Hepatocyte (in vitro differentiated cells): Measurements from ENCODE around the gene KIAA1671. TPM values are rescaled to one million over a fixed set of nuclear protein-coding genes. Genes with fewer than 3 reads are reported as not detected.
A peak's percentile ranks its signal among the peaks of the same experiment; 100 is the strongest.

Experiments used
- DNase-seq: peaks from one replicate; pipeline ENCODE4 v3.0.0-alpha.2; 2016; ENCODE audit warnings: low spot score
- H2AFZ ChIP-seq: fragments of 200-600 bp; sonication (generic); 2 replicates; pipeline ENCODE4 v1.6.0; 2016; ENCODE audit warnings: antibody characterized with exemption, mild to moderate bottlenecking
- H3K27ac ChIP-seq: fragments of 200-600 bp; sonication (generic); 2 replicates; pipeline ENCODE4 v1.5.1; 2016; ENCODE audit warnings: mild to moderate bottlenecking
- H3K27me3 ChIP-seq: fragments of 200-600 bp; sonication (generic); 2 replicates; pipeline ENCODE4 v1.6.1; 2016
- H3K36me3 ChIP-seq: fragments of 200-600 bp; sonication (generic); replicated peaks from 2 replicates; pipeline ENCODE4 v1.5.1; 2016; ENCODE audit warnings: low read depth; ENCODE audit not compliant: insufficient read depth
- H3K4me1 ChIP-seq: fragments of 200-600 bp; sonication (generic); 2 replicates; pipeline ENCODE4 v1.5.1; 2016; ENCODE audit warnings: mild to moderate bottlenecking, moderate library complexity; ENCODE audit not compliant: insufficient read depth
- H3K4me2 ChIP-seq: fragments of 200-600 bp; sonication (generic); 2 replicates; pipeline ENCODE4 v1.6.0; 2016
- H3K4me3 ChIP-seq: fragments of 200-600 bp; sonication (generic); 2 replicates; pipeline ENCODE4 v1.5.1; 2016; ENCODE audit warnings: mild to moderate bottlenecking
- H3K79me2 ChIP-seq: fragments of 200-600 bp; sonication (generic); 2 replicates; pipeline ENCODE4 v1.6.0; 2017; ENCODE audit warnings: mild to moderate bottlenecking
- H3K9me2 ChIP-seq: fragments of 200-600 bp; sonication (generic); replicated peaks from 2 replicates; pipeline ENCODE4 v1.6.0; 2017; ENCODE audit warnings: mild to moderate bottlenecking; ENCODE audit not compliant: insufficient read depth
- H3K9me3 ChIP-seq: fragments of 200-600 bp; sonication (generic); 2 replicates; pipeline ENCODE4 v1.5.1; 2016; ENCODE audit warnings: low read depth, mild to moderate bottlenecking
- H4K20me1 ChIP-seq: fragments of 200-600 bp; sonication (generic); 2 replicates; pipeline ENCODE4 v1.6.0; 2016; ENCODE audit warnings: mild to moderate bottlenecking; ENCODE audit not compliant: insufficient read depth, poor library complexity, severe bottlenecking
- EZH2 ChIP-seq: fragments of 200-600 bp; sonication (generic); IDR thresholded peaks from 2 replicates; pipeline ENCODE4 v1.6.1; 2016; ENCODE audit warnings: antibody characterized with exemption, mild to moderate bottlenecking, borderline replicate concordance
- EZH2phosphoT487 ChIP-seq: fragments of 200-600 bp; sonication (generic); IDR thresholded peaks from one replicate; pipeline ENCODE4 v1.6.1; 2018; ENCODE audit warnings: antibody characterized with exemption, mild to moderate bottlenecking, low read depth, moderate library complexity; ENCODE audit not compliant: unreplicated experiment, severe bottlenecking
- WGBS: methylation state at CpG from one replicate; pipeline ENCODE4 v1.1.6; 2016; ENCODE audit warnings: low lambda C conversion rate; ENCODE audit errors: missing lambda C conversion rate; 5-methylcytosine and 5-hydroxymethylcytosine counted together
- polyA plus RNA-seq: library from polyadenylated mRNA; unstranded; fragments of >200 nt; fragmentation: Nextera tagmentation; extraction: Ambion mirVana; gene quantifications from 2 replicates; pipeline ENCODE4 v1.2.1, GENCODE V29; 2016
- total RNA-seq: library from RNA; depleted of rRNA; stranded (reverse); fragments of >200 nt; gene quantifications from 2 replicates; pipeline ENCODE4 v1.2.3, GENCODE V29; 2014
- TF ChIP-seq, protein P1 (sequence below): fragments of 200-600 bp; sonication (generic); IDR thresholded peaks from 2 replicates; pipeline ENCODE4 v1.5.1; 2016; ENCODE audit warnings: antibody characterized with exemption, mild to moderate bottlenecking; ENCODE audit not compliant: poor library complexity

Gene KIAA1671
- total and polyA plus RNA-seq, 2 experiments from 2014 or later: 8.1 to 26.5 TPM

DNA sequence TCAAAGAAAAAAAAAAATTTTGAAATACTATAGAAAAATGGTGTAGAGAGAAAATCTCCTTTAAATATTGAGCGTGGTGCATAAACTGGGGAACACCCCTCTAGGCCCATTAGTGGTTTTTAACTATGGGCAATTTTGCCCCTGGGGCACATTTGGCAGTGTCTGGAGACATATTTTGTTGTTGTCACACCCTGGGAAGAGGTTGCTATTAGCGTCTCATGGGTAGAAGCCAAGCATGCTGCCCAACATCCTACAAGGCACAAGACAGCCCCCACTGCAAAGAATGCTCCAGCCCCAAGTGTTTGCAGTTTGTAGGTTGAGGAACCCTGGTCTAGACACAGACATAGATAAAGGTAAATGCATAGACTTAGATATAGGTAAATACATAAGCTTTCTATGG is 92.6 kb downstream of the KIAA1671 start:
- Histone ChIP-seq H3K27me3 (no peaks in the 10 kb centered on the region), H3K4me1 (no peaks in the 10 kb centered on the region), H3K9me2 (no peaks in the 10 kb centered on the region), H3K4me2 (no peak overlapping the region), H2AFZ (no peak overlapping the region), H3K9me3 (no peaks in the 10 kb centered on the region), H3K36me3 (no peaks in the 10 kb centered on the region), H3K79me2 (no peaks in the 10 kb centered on the region), H4K20me1 (no peaks in the 10 kb centered on the region), H3K27ac (no peak overlapping the region), H3K4me3 (no peak overlapping the region)
- DNase-seq: no peak
- no peak for TF ChIP-seq EZH2
- TF ChIP-seq EZH2phosphoT487: no peak
- TF ChIP-seq, protein P1, sequence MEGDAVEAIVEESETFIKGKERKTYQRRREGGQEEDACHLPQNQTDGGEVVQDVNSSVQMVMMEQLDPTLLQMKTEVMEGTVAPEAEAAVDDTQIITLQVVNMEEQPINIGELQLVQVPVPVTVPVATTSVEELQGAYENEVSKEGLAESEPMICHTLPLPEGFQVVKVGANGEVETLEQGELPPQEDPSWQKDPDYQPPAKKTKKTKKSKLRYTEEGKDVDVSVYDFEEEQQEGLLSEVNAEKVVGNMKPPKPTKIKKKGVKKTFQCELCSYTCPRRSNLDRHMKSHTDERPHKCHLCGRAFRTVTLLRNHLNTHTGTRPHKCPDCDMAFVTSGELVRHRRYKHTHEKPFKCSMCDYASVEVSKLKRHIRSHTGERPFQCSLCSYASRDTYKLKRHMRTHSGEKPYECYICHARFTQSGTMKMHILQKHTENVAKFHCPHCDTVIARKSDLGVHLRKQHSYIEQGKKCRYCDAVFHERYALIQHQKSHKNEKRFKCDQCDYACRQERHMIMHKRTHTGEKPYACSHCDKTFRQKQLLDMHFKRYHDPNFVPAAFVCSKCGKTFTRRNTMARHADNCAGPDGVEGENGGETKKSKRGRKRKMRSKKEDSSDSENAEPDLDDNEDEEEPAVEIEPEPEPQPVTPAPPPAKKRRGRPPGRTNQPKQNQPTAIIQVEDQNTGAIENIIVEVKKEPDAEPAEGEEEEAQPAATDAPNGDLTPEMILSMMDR: no peak
- WGBS: 78% methylated on average over 2 of the region's 2 CpGs

DNA sequence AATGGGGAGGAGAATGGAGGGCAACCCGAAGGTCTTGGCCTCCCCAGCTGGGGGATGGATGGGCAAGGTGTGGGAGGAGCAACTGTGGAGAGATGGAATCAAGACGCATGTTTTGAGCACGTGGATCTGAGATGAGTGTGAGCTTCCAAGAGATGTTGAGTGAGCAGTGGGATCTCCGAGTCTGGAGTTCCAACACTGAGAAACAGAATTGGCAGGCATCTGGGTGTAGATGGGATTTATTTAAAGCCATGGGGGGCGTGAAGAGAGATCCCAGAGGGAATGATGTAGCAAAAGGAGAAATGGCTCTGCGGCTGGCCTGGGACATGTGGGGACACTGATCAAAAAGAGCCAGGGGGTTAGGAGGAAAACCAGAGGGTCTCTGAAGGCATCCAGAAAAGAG is 95.6 kb downstream of the KIAA1671 start:
- H3K9me2 ChIP-seq: no peaks in the 10 kb centered on the region
- H3K36me3 ChIP-seq: no peaks in the 10 kb centered on the region
- 80% methylated on average over 6 of the region's 6 CpGs for WGBS
- no peak for DNase-seq
- H3K27ac ChIP-seq: no peak overlapping the region
- no peak overlapping the region for H2AFZ ChIP-seq
- H4K20me1 ChIP-seq: no peaks in the 10 kb centered on the region
- H3K4me1 ChIP-seq: peaks cover 18% of the 10 kb centered on the region
- TF ChIP-seq EZH2phosphoT487 (no peak), EZH2 (no peak)
- TF ChIP-seq, protein P1: no peak
- no peaks in the 10 kb centered on the region for H3K27me3 ChIP-seq
- no peaks in the 10 kb centered on the region for H3K79me2 ChIP-seq
- H3K9me3 ChIP-seq: no peaks in the 10 kb centered on the region
- H3K4me2 ChIP-seq: no peak overlapping the region
- H3K4me3 ChIP-seq: no peak overlapping the region

DNA sequence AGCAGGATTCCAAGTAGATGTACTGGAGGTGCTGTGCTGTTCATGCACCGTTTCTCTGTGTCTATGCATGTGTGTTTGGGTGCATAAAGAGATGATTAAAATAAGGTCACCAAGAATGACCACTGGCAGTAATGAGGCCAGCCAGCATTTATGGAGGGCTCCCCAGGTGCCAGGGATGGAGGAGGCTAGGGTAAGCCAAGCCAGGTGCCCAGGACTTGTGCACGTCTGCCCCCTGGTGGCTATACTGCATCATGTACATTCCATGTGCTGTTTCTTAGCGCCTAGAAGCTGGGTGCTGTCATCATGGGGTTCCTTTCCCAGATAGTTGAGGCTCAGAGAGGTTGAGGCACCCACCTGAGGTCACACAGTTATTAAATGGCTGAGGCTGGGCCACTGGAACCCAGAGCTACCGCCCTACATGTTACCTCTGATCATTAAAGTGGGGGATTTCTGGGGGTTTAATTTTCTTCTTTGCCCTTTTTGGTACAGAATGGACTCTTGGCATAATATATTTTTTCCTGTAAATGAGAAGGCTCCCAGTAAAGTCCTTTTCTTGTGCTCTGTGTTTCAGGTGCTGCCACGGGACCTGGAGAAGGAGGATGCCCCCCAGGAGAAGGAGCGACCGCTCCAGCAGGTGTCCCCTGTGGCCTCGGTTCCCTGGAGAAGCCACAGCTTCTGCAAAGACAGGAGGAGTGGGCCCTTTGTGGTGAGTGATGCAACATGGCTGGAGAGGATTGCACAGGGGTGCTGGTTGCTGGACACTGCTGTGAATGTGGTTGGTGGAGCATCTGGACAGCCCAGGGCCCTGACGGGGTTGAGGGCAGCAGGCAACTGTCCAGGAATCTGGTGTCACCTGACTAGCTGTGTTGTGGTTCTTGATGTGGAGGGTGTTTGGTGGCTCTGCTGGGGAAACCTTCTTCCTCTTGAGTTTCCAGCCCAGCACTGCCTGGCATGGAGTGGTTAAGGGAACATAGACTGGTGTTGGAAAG is 96.4 kb downstream of the KIAA1671 start:
- H3K27me3 ChIP-seq: no peaks in the 10 kb centered on the region
- H3K27ac ChIP-seq: no peak overlapping the region
- H3K4me1 ChIP-seq: peaks cover 22% of the 10 kb centered on the region
- TF ChIP-seq EZH2phosphoT487: no peak
- TF ChIP-seq, protein P1: peak; percentile 93
- H3K4me3 ChIP-seq: no peak overlapping the region
- no peak overlapping the region for H3K4me2 ChIP-seq
- H3K79me2 ChIP-seq: no peaks in the 10 kb centered on the region
- peak; percentile 84 for DNase-seq
- H3K9me3 ChIP-seq: no peaks in the 10 kb centered on the region
- no peaks in the 10 kb centered on the region for H3K36me3 ChIP-seq
- 69% methylated on average over 9 of the region's 9 CpGs for WGBS
- no peaks in the 10 kb centered on the region for H4K20me1 ChIP-seq
- H3K9me2 ChIP-seq: no peaks in the 10 kb centered on the region
- H2AFZ ChIP-seq: no peak overlapping the region
